Embryonic facial prominence (tissue), 1 donor: Measurements from ENCODE around the gene RAP1GAP2.
"Not testable (repeated sequence)": the region's sequence is repeated elsewhere in the genome, so short reads cannot be mapped to it uniquely, and the experiment has no call there.

Source experiments
- DNase-seq: peaks from one replicate; pipeline ENCODE4 v3.0.0-alpha.2; 2016; ENCODE audit errors: extremely low spot score

RAP1GAP2 gene

GRCh38 chr17:3022197-3022596 is 226.0 kb downstream of the RAP1GAP2 start:
- no peak for DNase-seq

GRCh38 chr17:3024346-3024745 is 228.1 kb downstream of the RAP1GAP2 start:
- DNase-seq, result no peak

GRCh38 chr17:3025421-3026124 is 229.3 kb downstream of the RAP1GAP2 start:
- no peak for DNase-seq

GRCh38 chr17:3026125-3026855 is 230.1 kb downstream of the RAP1GAP2 start:
- no peak for DNase-seq

GRCh38 chr17:3026856-3027751 is 230.9 kb downstream of the RAP1GAP2 start:
- no peak for DNase-seq

DNA sequence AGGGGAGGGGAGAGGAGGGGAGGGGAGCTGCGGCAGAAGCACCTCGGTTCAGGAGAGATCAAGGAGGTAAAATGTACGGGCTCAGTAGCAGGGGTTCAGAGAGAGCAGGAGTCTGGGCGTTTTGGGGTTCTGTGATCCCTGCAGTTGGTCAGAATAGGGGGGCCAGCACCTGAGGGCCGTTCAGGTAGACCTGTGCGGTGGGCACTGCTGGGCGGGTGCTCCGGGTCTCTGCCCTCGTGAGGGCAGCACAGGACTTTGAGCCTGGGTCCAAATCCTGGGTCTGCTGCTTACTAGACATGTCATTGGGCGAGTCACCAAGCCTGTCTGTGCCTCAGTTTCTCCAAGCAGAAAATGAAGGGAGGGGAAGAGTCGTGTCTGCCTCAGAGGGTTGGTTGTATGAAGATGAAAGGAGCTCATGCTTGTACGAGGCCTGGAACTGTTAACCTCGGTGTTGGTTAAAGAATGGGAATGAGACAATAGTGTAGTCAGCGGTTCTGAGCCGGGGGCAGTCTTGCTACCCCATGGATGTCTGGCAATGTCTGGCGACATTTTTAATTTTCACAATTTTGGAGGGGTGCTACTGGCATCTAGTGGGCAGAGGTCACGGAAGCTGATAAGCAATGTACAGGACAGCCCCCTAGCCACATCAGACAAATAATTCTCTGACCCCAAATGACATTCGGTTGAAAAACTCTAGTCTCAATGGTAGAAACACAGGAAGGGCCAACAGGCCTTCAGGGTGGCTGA is 231.7 kb downstream of the RAP1GAP2 start:
- DNase-seq, result no peak

DNA sequence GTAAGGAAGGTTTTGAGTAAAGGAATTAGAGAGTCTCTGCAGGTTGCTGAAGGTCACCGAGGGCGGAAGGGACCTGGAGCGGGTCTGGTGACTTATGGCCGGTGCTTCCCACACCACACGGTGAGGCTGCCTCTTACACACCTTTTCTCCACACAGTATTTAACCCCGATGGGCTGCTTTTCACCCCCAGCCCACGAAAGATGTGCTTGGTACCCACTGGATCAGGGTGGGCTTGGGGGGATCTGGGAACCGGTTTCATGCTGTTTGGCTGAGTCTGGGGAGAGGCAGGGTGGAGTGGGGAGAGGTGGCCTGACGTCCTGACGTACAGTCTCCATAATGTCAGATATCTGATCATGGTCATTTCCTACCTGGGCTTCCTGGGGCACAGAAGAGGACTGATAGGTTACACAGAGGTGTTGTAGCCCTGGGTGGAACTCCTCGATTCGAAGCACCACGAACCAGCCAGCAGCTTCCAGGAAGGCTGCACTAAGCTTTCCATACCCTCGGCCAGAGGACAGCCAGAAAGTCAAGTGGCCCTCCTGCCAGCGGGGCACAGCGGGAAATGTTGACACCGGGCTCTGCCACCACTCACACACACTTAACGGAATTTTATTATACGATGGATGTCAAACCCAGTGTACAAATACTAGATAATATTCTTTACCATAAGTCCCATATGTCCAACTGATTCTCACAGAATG is 233.1 kb downstream of the RAP1GAP2 start:
- DNase-seq, result no peak

- DNase-seq, result no peak
Observed at GRCh38 chr17:3030096-3030495, 233.9 kb downstream of the RAP1GAP2 start.

DNA sequence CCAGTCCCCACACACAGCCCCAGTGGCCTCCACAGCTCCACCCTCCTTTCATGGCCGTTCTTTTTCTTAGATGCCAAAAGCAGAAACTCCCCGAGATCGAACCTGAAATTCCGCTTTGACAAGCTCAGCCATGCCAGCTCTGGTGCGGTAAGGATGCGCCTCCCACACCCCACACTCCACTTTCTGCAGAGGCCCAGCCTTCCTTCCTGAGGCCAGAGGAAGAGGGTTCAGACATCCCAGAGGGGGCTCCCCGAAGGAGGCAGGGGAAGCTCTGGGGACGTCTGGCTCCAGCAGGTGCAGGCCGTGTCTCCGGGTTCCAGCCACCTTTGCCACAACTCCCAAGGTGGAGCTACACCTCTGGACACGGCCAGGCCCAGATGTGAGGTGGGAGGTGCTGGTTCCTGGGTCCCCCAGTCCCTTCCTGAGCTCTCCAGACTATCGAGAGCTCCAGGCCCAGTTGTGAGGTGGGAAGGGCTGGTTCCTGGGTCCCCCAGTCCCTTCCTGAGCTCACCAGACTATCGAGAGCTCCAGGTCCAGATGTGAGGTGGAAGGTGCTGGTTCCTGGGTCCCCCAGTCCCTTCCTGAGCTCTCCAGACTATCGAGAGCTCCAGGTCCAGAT is 234.7 kb downstream of the RAP1GAP2 start:
- not testable (repeated sequence) for DNase-seq

- DNase-seq, result no peak
Observed at GRCh38 chr17:3032258-3033247, 236.3 kb downstream of the RAP1GAP2 start.

- no peak for DNase-seq
Observed at GRCh38 chr17:3033248-3033640, 237.0 kb downstream of the RAP1GAP2 start.

- no peak for DNase-seq
Observed at GRCh38 chr17:3033741-3034577, 237.7 kb downstream of the RAP1GAP2 start.

DNA sequence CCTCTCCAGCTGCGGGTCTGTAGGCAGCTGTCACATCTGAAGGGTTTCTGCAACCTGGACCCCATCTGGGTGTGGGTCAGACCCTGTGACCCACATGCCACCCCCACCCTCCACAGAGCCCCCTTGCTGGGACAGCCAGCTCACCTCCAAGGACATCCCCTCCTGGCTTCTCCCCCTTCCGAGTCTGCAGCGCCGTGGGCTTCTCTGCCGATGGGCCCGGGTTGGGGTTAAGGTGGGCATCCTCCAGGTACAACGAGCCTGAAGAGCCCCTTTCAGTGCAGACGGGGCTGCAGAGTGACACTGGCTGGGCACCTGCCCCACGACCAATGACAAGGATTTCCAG is 238.3 kb downstream of the RAP1GAP2 start:
- DNase-seq, result no peak

- DNase-seq, result no peak
Observed at GRCh38 chr17:3035256-3035967, 239.2 kb downstream of the RAP1GAP2 start.

DNA sequence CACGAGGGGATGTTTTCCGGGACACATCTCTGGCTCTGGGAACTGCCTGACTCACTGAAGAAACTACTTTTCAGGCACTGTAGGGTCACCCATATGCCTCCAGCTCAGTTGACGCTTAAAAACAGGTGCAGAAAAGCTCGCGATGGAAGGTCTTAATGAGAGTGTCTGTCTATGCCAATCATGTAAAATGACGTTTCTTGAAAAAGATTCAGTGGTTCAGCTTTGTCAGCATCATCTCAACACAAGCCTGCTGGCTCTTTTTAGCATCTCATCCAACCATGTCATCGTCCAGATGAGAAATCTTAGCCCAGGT is 239.7 kb downstream of the RAP1GAP2 start:
- DNase-seq, result no peak

- DNase-seq, result no peak
Observed at GRCh38 chr17:3036800-3037199, 240.6 kb downstream of the RAP1GAP2 start.

DNA sequence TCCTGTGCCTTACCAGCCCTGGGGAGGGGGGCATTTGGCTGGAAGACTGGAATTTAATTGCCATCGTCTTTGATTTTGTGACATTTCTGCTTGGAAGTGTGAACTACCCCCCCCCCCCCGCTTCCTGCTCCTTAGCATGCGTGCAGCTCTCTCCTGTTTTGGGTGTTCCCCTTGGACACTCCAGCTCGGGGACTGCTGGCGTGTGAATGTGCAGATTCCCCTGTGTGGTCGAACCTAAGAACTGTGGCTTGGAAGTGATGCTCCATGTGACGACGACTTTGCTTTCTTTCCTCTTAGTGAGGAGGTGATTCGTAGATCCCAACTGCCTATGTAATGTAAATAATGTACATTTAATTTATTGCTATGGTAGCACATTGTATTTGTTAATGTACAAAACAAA is 241.0 kb downstream of the RAP1GAP2 start:
- DNase-seq, result no peak

- DNase-seq, result no peak
Observed at GRCh38 chr17:3038941-3039340, 242.7 kb downstream of the RAP1GAP2 start.
